Measurements from ENCODE around the gene MAP3K21.

MAP3K21 gene

DNA sequence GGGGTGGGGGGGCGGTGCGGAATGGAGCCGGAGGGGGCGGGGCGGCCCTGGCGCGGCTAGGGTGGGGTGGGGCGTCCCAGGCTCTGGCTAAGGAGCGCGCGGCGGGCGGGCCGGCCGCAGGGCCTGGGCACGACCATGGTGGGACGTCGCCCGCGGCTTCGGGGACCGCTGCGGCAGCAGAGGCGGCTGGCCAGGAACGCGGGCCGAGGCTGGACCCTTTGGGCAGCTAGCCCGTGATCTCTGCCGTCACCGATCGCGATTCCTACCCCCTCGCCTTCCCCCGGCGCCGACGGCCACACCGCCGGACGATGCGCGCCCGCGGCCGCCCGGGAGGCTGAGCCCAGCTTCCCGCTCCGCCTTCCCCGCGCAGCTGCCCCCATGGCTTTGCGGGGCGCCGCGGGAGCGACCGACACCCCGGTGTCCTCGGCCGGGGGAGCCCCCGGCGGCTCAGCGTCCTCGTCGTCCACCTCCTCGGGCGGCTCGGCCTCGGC, at the start of gene MAP3K21:
MAP3K21 (plus strand) TSS at position 74 of the 491 bp plus-strand sequence; CDS start at position 379, 305 bp downstream.
- DNase-seq (ENCODE audit: low spot score): no peak

DNA sequence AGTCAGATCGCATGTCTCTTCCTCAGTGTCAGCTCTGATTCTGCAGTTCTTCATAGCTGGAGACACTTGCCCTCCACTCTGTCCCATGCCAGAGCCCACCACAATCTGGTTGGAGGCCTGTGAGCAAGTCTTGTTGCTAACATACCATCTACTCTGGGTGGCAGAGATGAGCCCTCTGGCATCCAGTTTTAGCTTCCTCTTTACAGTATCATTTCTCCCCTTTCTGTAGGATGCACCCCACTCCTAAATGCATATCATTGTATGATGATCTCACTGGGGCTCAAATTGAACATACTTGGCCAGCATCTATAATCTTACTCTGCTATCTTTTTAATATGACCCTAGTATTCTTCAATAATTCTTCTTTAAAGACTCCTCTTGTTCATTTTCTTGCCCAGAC, 48.9 kb upstream of the MAP3K21 start:
- DNase-seq (ENCODE audit: low spot score): no peak

DNA sequence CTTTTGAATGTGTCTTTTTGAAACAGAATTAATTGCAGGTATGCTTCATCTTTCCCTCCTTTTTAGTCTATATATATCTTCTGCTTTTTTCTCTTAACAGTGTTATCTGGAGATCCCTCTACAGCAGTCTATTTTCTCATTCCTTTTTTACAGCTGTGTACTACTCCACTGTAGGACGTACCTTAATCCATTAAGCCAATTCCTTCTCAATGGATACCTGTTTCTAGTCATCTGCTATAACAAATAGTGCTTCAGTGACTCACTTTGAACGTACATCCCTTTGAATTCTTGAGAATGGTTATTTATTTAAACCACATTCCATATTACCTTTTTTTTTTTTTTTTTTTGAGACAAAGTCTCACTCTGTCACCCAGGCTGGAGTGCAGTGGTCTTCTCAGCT, 47.6 kb upstream of the MAP3K21 start:
- DNase-seq (ENCODE audit: low spot score): no peak

DNA sequence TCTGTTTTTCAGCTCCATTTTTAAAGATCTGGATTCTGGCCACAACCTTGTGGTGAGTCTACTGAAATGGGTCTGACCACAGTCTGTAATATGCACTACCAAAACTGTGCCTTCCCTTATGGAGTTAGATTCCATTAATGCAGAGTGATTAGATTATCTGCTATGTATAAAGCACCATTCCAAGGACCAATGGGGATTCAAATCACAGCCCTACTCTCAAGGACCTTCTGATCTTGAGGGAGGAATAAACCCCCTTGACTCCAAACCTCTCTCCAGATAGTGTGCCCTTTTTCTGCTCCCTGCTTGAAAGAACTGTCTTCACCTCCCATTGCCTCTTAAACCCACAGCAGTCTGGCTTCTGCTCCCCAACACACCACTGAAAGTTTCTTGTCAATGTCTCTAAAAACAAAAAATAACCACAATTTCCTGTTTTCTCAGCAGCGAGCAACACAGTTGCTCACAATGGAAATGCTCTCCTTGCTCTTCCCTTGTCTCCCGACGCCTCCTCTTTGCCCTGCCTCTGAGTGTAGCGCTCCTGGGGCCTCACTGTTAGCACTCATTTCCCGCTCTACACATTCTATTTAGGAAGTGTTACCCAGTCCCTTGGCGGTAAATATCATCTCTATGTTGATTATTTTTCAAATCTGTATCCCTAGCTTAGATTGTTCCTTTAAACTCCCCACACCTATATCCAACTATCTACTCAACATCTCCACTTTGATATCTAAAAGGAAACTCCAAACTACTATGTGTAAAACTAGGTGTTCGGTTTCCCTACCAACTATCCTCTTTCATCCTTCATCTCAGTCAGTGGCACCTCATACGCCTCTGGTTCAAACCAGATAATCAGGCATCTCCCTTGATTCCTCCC, 45.6 kb upstream of the MAP3K21 start:
- no peak for DNase-seq (ENCODE audit: low spot score)

DNA sequence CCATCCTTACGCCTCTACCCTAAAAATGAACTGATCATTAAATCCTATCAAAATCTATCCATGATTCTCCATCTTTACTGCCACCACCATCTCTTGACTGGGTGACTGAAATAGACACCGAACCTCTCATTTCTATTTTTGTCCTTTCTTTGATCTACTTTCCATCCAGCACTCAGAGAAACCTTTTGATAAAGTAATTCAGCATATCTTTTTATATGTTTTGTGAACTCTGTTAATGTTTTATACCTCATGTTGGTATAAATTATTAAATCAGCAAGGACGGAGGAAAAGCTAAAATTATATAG, 45.0 kb upstream of the MAP3K21 start:
- no peak for DNase-seq (ENCODE audit: low spot score)

- no peak for DNase-seq (ENCODE audit: low spot score)
These were observed 37.8 kb upstream of the MAP3K21 start for GRCh38 chr1:233289676-233290075.

- DNase-seq (ENCODE audit: low spot score): no peak
These were observed 37.0 kb upstream of the MAP3K21 start for GRCh38 chr1:233290396-233291034.

DNA sequence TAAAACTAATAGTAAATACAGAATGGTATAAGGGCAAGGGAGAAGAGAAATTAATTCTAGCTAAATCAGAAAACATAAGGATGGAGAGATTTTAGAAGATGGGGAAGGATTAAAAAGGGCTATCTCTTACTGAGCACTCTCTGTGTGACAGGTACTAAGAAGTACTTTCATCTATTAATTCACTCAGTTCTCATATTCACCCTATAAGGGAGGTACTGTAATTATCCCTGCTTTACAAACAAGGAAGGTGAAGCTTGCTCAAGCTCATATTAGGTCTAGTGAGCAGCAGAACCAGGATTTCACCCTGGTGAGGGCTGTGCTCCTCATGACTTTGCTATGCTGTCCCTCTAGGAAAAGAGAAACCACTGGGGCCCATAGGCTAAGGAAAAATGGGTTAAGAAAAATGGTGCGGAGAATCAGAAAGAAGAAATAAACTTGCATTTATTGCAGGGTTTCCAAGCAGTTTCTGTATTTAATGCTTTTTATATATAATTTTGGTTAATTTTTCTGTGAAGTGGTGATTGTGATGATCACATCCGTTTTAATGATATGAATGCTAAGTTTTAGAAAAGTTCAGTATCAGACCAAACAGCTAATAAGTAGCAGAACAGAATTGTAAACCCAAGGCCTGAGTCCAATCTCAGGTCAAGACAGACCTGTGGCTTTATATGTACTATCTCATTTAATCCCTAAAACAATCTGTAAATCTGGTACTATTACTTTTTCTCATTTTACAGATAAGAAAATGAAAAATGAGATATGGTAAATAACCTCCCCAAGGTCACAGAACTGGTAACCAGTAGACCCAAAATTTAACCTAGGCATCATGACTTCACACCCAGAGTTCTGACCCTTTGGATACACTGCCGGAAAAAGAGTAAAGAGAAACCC, 33.7 kb upstream of the MAP3K21 start:
- DNase-seq (ENCODE audit: low spot score): peak; percentile 39

GRCh38 chr1:233294913-233295236, 32.6 kb upstream of the MAP3K21 start:
- peak; percentile 73 for DNase-seq (ENCODE audit: low spot score)

- DNase-seq (ENCODE audit: low spot score): peak; percentile 80
These were observed 32.1 kb upstream of the MAP3K21 start, which contains the start of gene PCNX2 for GRCh38 chr1:233295237-233295974. Gene PCNX2 (minus strand): TSS chr1:233295725. CDS start chr1:233295478, 247 bp downstream.

DNA sequence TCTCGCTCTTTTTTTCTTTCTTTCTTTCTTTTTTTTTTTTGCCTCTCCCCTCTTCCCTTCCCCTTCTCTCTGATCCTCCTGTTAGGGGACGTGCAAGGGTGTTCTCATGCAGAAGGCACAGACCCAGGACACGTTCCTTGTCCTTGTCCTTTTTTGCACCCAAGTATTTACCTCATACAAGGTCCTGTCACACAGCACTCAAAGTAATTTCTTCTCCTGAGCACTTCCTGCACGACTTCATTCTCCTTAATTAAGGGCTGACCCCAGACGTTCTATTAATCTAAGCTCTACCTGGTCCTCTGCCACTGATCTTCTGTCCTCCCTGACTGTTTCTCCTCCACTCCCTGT, 31.6 kb upstream of the MAP3K21 start:
- DNase-seq (ENCODE audit: low spot score): no peak

DNA sequence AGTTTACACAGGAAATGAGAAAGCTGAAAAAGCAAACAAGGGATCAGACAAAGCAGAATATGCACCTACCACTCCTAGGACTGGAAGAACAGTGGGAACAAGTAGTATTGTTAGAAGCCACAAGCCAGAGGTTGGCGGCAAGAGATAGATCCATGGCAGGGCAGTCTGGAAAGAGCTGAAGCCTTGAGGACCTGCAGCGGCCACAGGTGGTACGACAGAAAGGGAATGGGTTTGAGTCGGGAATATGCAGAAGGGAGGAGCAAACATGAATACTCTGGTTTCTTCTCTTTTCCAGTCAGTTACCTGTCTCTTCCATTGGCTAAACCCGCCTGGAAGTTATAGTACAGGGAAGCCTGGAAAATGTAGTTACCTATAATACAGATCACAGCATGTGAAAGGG, 28.1 kb upstream of the MAP3K21 start:
- DNase-seq (ENCODE audit: low spot score): no peak

- DNase-seq (ENCODE audit: low spot score): no peak
These were observed 27.2 kb upstream of the MAP3K21 start for GRCh38 chr1:233300326-233300725.

GRCh38 chr1:233304489-233305102, 22.9 kb upstream of the MAP3K21 start:
- DNase-seq (ENCODE audit: low spot score): peak; percentile 53

- DNase-seq (ENCODE audit: low spot score): no peak
These were observed 13.9 kb upstream of the MAP3K21 start for GRCh38 chr1:233313434-233314155.

DNA sequence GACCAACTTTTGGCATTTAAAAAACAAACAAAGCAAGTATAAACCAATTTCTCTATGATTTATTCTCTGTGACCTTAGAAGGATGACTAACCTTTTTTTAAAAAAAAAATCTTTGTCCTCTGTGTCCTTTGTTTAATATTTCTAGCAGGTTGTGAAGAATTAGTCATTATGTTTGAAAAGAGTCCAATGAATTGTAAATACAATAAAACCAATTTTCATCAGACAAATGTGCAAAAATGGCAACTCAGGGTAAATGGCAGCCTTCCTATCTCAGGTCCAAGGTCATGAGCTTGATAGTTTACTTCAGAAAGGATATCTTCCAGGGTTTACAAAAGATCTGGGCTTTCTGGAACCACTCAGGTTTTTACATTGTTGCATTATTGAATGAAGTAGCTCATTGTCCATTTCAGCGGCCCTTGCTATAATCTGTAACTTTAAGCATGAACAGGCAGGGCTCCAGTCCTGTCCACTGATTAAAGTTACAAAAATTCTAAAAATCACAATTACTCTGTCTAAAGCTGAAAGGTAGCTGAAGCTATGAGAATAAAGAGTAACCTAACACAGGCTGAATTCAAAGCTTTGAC, 11.7 kb upstream of the MAP3K21 start:
- no peak for DNase-seq (ENCODE audit: low spot score)

DNA sequence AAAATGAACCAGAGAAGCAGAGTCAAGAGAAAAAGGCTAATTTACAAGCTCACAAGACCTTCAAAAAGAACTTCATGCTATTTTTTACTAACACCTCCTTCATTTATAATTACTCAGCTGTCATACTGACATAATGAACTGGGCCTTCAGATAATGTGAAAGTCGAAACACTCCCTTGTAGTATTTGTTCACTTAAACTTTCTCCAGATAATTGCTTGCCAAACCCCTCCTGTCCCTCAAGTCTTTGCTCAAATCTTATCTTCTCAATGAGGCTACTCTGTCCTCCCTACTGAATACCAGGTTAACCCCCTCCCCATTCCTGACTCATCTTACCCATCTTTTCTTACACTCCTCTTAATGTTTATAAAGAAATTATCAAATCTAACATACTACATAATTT, 11.1 kb upstream of the MAP3K21 start:
- DNase-seq (ENCODE audit: low spot score): no peak

DNA sequence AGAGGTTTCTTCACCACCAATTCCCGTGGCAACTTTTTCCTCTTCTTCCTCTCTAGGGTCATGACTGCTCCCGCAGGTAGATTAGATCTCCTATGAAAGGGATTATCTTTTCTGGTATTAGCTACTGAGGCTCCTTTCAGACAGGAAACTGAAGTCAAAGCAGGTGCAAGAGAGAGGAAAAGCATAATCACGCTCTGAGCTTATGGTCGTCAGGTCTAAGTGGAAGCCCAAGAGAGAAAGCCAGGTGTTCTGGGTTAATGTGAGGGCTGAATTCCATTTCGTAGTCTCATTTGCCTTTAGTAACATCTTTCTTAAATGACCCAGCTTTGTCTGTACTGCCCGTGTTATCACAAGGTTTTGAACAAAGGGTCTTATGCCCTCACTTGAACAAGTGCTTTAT, 8.3 kb upstream of the MAP3K21 start:
- no peak for DNase-seq (ENCODE audit: low spot score)

DNA sequence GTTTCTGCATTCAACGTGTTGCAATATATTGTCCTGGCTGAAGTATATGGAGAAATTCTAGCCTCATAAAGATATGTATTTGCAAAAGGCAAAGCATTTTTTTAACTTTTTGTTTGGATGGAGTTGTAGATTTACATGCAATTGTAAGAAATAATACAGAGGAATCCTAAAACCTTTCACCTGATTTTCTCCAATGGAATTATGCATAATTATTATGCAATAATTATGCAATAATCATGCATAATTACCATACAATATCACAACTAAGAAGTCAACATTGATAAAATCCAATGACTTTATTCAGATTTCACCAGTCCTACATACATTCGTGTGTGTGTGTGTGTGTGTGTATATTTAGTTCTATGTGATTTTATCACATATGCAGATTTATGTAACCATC, 7.5 kb upstream of the MAP3K21 start:
- no peak for DNase-seq (ENCODE audit: low spot score)

- DNase-seq (ENCODE audit: low spot score): no peak
These were observed 3.8 kb upstream of the MAP3K21 start for GRCh38 chr1:233323718-233324117.

Data from kidney tubule cell (primary cell).